ENCODE data around the gene MSANTD7. TPM values are rescaled to one million over a fixed set of nuclear protein-coding genes. Genes with fewer than 3 reads are reported as not detected.
A peak's percentile ranks its signal among the peaks of the same experiment; 100 is the strongest.

MSANTD7 gene
- total RNA-seq, 1 donor from 2014 or later, result 13.4 TPM

DNA sequence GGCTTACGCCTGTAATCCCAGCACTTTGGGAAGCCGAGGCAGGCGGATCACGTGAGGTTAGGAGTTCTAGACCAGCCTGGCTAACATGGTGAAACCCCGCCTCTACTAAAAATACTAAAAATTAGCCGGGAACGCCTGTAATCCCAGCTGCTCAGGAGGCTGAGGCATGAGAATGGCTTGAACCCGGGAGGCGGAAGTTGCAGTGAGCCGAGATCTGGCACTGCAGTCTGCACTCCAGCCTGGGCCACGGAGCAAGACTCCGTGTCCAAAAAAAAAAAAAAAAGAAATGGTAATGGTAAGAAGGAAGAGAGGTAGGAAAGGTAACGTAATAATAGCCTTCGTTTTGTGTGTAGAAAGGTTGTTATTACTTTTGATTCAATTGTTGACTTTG is 1.2 kb downstream of the MSANTD7 start:
- TF ChIP-seq, protein P1, sequence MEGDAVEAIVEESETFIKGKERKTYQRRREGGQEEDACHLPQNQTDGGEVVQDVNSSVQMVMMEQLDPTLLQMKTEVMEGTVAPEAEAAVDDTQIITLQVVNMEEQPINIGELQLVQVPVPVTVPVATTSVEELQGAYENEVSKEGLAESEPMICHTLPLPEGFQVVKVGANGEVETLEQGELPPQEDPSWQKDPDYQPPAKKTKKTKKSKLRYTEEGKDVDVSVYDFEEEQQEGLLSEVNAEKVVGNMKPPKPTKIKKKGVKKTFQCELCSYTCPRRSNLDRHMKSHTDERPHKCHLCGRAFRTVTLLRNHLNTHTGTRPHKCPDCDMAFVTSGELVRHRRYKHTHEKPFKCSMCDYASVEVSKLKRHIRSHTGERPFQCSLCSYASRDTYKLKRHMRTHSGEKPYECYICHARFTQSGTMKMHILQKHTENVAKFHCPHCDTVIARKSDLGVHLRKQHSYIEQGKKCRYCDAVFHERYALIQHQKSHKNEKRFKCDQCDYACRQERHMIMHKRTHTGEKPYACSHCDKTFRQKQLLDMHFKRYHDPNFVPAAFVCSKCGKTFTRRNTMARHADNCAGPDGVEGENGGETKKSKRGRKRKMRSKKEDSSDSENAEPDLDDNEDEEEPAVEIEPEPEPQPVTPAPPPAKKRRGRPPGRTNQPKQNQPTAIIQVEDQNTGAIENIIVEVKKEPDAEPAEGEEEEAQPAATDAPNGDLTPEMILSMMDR (IDR thresholded peaks at IDR 0.05), result no peak
- Mint-ChIP-seq H3K36me3 (ENCODE audit: low read depth) (peaks cover 14% of the 10 kb centered on the region), H3K27ac (ENCODE audit: unreplicated experiment) (peak overlapping the region; percentile 98), H3K9me3 (ENCODE audit: low read depth) (no peaks in the 10 kb centered on the region), H3K4me1 (ENCODE audit: low read depth) (peaks cover 22% of the 10 kb centered on the region), H3K27me3 (ENCODE audit: low read depth) (no peaks in the 10 kb centered on the region), H3K4me3 (ENCODE audit: unreplicated experiment) (peak overlapping the region; percentile 89)
- no peak for DNase-seq (ENCODE audit: low spot score)

DNA sequence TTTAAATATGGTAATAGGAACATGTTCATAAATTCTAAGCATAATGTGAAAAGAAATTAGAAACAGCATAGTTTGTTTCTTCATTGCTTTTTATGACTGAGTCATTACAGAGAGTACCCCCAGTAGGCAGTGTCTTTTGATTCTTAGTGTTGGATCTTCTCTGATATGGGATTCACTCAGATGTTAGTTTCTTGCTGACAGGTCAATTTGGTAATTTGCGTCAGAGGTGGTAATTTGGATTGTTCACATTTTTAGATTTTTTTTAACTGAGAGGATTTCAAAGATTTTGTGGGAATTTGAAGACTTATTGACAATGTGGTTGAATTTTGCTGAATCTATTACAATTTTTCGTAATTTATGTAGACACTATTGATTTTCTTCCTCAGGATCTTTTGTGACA is 2.1 kb downstream of the MSANTD7 start:
- Mint-ChIP-seq H3K36me3 (ENCODE audit: low read depth) (peaks cover 19% of the 10 kb centered on the region), H3K4me1 (ENCODE audit: low read depth) (peaks cover 22% of the 10 kb centered on the region), H3K27me3 (ENCODE audit: low read depth) (no peaks in the 10 kb centered on the region), H3K9me3 (ENCODE audit: low read depth) (no peaks in the 10 kb centered on the region), H3K4me3 (ENCODE audit: unreplicated experiment) (no peak overlapping the region), H3K27ac (ENCODE audit: unreplicated experiment) (no peak overlapping the region)
- TF ChIP-seq, protein P1 (IDR thresholded peaks at IDR 0.05), result no peak
- DNase-seq (ENCODE audit: low spot score), result no peak

DNA sequence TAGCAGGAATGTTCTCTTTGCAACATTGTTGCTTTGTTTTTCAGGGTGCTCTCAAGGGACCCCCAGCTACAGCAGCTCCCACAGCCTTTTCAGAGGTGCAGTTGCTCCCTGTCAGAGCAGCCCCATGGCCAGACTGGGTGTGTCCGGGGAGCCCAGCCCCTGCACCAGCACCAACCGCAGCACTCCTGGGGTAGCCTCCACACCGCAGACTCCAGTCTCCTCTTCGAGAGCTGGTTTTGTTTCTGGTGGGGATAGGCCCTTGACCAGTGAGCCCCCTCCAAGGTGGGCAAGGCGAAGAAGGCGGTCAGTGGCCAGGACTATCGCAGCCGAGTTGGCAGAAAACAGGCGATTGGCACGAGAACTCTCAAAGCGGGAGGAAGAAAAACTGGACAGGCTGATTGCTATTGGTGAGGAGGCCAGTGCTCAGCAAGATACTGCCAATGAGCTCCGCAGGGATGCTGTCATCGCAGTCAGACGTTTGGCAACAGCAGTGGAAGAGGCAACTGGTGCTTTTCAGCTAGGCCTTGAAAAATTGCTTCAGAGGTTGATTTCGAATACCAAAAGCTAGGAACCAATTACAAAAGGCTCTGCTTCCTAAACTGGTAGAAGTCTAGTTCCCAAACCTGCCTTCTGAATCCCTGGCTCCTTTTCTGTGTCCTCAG is 5.4 kb downstream of the MSANTD7 start:
- peaks cover 20% of the 10 kb centered on the region for H3K36me3 Mint-ChIP-seq (ENCODE audit: low read depth)
- no peak for DNase-seq (ENCODE audit: low spot score)
- peaks cover 14% of the 10 kb centered on the region for H3K4me1 Mint-ChIP-seq (ENCODE audit: low read depth)
- H3K4me3 Mint-ChIP-seq (ENCODE audit: unreplicated experiment), result no peak overlapping the region
- no peaks in the 10 kb centered on the region for H3K9me3 Mint-ChIP-seq (ENCODE audit: low read depth)
- H3K27ac Mint-ChIP-seq (ENCODE audit: unreplicated experiment), result no peak overlapping the region
- TF ChIP-seq, protein P1 (IDR thresholded peaks at IDR 0.05), result no peak
- no peaks in the 10 kb centered on the region for H3K27me3 Mint-ChIP-seq (ENCODE audit: low read depth)

DNA sequence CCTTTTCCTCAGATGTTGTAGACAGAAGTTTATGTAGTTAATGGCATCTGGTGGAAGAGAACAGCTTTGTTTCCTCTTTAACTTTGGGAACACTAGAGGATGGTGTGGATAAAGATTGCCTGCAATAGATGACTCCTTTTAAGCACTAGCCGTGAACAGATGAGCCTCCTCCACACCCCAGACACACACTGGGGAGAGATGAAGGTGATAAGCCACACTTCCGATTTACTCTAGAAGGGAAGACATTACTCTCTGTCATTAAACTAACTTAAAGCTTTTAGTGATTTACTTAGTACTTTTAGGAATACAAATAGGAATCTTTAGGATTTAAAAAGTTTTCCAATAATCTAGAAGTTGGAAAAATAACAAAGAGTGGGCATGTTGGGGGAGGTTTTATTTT is 6.8 kb downstream of the MSANTD7 start:
- no peaks in the 10 kb centered on the region for H3K9me3 Mint-ChIP-seq (ENCODE audit: low read depth)
- no peak for DNase-seq (ENCODE audit: low spot score)
- H3K4me1 Mint-ChIP-seq (ENCODE audit: low read depth), result peaks cover 4% of the 10 kb centered on the region
- no peak overlapping the region for H3K4me3 Mint-ChIP-seq (ENCODE audit: unreplicated experiment)
- TF ChIP-seq, protein P1 (IDR thresholded peaks at IDR 0.05), result no peak
- no peaks in the 10 kb centered on the region for H3K27me3 Mint-ChIP-seq (ENCODE audit: low read depth)
- peak overlapping the region; percentile 17 for H3K27ac Mint-ChIP-seq (ENCODE audit: unreplicated experiment)
- peaks cover 19% of the 10 kb centered on the region for H3K36me3 Mint-ChIP-seq (ENCODE audit: low read depth)

DNA sequence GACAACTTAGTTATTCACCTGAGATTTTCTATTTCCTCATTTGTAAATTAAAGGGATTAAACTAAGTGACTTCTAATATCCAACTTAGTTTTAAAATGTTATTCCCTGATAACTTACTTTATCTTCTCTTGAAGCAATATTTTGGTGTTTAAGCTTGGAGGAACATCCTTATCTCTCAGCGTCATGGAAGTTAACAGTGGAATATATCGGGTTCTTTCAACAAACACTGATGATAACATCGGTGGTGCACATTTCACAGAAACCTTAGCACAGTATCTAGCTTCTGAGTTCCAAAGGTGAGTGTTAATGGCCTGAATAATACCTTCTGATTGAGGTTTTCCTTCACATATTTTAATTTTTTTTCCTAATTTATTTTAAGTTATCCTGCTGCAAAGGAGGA is 14.1 kb downstream of the MSANTD7 start:
- TF ChIP-seq, protein P1 (IDR thresholded peaks at IDR 0.05), result no peak
- no peak for DNase-seq (ENCODE audit: low spot score)
- no peak overlapping the region for H3K4me3 Mint-ChIP-seq (ENCODE audit: unreplicated experiment)
- no peaks in the 10 kb centered on the region for H3K4me1 Mint-ChIP-seq (ENCODE audit: low read depth)
- H3K9me3 Mint-ChIP-seq (ENCODE audit: low read depth), result no peaks in the 10 kb centered on the region
- no peak overlapping the region for H3K27ac Mint-ChIP-seq (ENCODE audit: unreplicated experiment)
- peaks cover 13% of the 10 kb centered on the region for H3K36me3 Mint-ChIP-seq (ENCODE audit: low read depth)
- no peaks in the 10 kb centered on the region for H3K27me3 Mint-ChIP-seq (ENCODE audit: low read depth)

All from chondrocyte (in vitro differentiated cells).